ENCODE results near the gene FIP1L1. TPM values are rescaled to one million over a fixed set of nuclear protein-coding genes. Genes with fewer than 3 reads are reported as not detected.

The FIP1L1 gene
- total RNA-seq, 1 experiment from 2014 or later: 47.6 TPM

DNA sequence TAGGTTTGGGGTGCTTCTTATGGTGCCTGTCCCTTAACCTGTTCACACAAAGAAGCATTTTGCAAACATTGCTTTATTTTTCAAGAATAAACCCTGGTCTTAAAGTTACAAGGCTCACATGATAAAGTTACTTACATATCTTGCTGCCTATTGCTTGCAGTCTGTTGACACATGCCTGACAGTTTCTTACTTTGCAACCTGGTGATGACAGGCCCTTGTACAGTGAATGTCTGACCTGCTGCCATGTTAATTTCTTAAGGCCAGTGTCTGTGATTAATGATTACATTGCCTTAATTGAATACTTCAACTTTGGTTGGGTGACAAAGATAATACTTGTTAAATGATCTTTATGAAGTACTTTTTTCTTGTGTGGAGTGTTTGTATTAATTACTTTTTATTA, 49.9 kb downstream of the FIP1L1 start (continued):
- TF ChIP-seq ESRRA (CRISPR knock-in tag; IDR thresholded peaks at IDR 0.05; ENCODE audit: borderline replicate concordance): no peak

DNA sequence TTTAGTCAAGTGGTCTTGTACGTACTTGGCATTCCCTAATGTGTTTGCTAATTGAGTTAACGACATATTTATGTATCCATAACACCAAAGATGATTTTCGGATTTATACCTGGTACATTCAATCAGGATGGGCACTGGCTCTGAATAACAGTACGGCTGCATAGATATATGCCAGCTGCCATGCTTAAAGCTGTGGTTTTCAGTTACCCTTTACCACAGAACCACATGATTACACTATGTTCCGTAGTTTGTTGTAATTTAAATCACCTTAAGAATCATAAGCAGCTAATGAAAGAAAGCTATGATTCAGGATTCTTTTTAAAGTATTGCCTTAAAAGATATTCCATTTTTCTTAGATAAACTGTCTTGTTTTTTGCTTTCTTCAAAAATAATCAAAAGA, 53.6 kb downstream of the FIP1L1 start:
- TF ChIP-seq ZNF317 (CRISPR knock-in tag; IDR thresholded peaks at IDR 0.05; ENCODE audit: borderline replicate concordance, low read depth) (no peak), TP53 (CRISPR knock-in tag; IDR thresholded peaks at IDR 0.05) (no peak), JAZF1 (CRISPR knock-in tag; IDR thresholded peaks at IDR 0.05) (no peak), ESRRA (CRISPR knock-in tag; IDR thresholded peaks at IDR 0.05; ENCODE audit: borderline replicate concordance) (no peak), GABPB1 (CRISPR knock-in tag; IDR thresholded peaks at IDR 0.05) (no peak), FOXJ3 (CRISPR knock-in tag; IDR thresholded peaks at IDR 0.05; ENCODE audit: borderline replicate concordance) (no peak), ZNF138 (CRISPR knock-in tag; conservative IDR thresholded peaks at IDR 0.05) (no peak), ZNF232 (CRISPR knock-in tag; IDR thresholded peaks at IDR 0.05) (no peak), EMX1 (CRISPR knock-in tag; IDR thresholded peaks at IDR 0.05) (no peak), RELA (CRISPR knock-in tag; IDR thresholded peaks at IDR 0.05; ENCODE audit: borderline replicate concordance) (no peak), ELF4 (CRISPR knock-in tag; IDR thresholded peaks at IDR 0.05; ENCODE audit: low read depth) (no peak), PRRX2 (CRISPR knock-in tag; IDR thresholded peaks at IDR 0.05) (no peak)
- TF ChIP-seq, protein P1, sequence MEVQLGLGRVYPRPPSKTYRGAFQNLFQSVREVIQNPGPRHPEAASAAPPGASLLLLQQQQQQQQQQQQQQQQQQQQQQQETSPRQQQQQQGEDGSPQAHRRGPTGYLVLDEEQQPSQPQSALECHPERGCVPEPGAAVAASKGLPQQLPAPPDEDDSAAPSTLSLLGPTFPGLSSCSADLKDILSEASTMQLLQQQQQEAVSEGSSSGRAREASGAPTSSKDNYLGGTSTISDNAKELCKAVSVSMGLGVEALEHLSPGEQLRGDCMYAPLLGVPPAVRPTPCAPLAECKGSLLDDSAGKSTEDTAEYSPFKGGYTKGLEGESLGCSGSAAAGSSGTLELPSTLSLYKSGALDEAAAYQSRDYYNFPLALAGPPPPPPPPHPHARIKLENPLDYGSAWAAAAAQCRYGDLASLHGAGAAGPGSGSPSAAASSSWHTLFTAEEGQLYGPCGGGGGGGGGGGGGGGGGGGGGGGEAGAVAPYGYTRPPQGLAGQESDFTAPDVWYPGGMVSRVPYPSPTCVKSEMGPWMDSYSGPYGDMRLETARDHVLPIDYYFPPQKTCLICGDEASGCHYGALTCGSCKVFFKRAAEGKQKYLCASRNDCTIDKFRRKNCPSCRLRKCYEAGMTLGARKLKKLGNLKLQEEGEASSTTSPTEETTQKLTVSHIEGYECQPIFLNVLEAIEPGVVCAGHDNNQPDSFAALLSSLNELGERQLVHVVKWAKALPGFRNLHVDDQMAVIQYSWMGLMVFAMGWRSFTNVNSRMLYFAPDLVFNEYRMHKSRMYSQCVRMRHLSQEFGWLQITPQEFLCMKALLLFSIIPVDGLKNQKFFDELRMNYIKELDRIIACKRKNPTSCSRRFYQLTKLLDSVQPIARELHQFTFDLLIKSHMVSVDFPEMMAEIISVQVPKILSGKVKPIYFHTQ (CRISPR knock-in tag; IDR thresholded peaks at IDR 0.05): no peak
- TF ChIP-seq, protein P2, sequence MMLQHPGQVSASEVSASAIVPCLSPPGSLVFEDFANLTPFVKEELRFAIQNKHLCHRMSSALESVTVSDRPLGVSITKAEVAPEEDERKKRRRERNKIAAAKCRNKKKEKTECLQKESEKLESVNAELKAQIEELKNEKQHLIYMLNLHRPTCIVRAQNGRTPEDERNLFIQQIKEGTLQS (CRISPR knock-in tag; conservative IDR thresholded peaks at IDR 0.05): no peak
- TF ChIP-seq, protein P3, sequence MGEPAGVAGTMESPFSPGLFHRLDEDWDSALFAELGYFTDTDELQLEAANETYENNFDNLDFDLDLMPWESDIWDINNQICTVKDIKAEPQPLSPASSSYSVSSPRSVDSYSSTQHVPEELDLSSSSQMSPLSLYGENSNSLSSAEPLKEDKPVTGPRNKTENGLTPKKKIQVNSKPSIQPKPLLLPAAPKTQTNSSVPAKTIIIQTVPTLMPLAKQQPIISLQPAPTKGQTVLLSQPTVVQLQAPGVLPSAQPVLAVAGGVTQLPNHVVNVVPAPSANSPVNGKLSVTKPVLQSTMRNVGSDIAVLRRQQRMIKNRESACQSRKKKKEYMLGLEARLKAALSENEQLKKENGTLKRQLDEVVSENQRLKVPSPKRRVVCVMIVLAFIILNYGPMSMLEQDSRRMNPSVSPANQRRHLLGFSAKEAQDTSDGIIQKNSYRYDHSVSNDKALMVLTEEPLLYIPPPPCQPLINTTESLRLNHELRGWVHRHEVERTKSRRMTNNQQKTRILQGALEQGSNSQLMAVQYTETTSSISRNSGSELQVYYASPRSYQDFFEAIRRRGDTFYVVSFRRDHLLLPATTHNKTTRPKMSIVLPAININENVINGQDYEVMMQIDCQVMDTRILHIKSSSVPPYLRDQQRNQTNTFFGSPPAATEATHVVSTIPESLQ (CRISPR knock-in tag; IDR thresholded peaks at IDR 0.05): no peak
- ATAC-seq: no peak
- H3K4me1 Mint-ChIP-seq: no peaks in the 10 kb centered on the region
- peaks cover 35% of the 10 kb centered on the region for H3K36me3 Mint-ChIP-seq
- no peaks in the 10 kb centered on the region for H3K9me3 Mint-ChIP-seq
- no peak for DNase-seq (ENCODE audit: low spot score)
- no peaks in the 10 kb centered on the region for H3K27me3 Mint-ChIP-seq (ENCODE audit: low read depth)
- H3K27ac Mint-ChIP-seq: no peak overlapping the region
- CTCF ChIA-PET: no interaction called here
- POLR2A ChIA-PET: no interaction called here
- no peak overlapping the region for H3K4me3 Mint-ChIP-seq

DNA sequence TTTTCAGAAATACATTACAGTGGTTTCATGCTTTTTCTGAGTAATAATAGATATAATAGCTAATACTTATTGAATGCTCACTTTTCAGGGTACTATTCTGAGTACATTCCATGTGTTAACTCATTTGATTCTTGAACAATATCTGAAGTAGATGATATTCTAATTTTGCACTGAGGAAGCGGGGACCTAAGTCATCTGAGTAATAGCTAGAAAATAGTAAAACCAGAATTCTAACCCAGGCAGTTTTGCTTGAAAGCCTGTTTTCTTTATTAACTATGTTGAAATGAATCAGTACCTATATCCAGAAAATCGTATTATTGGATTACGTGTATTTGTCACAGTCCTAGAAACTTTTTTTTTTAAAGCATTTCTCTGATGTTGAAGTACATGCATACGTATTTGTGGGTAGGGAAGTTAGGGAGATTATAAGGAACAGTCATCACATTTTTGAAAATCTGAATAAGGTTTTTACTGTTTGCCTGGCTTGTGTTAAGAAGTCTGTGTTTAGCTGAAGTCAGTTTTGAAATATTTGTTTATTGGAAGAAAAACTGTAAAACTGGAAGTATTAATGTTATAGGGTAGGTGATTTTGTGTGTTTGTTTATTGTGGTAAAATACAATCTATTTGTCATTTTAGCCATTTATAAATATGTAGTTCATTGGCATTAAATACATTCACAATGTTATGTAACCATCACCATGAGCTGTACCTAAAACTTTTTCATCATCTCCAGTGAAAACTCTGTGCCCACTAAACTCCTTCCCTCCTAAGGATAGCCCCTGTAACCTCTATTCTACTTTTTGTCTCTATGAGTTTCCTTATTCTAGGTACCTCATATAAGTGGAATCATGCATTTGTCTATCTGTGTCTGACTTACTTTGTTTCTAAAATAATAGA, 55.3 kb downstream of the FIP1L1 start:
- CTCF ChIA-PET: no interaction called here
- peaks cover 38% of the 10 kb centered on the region for H3K36me3 Mint-ChIP-seq
- DNase-seq (ENCODE audit: low spot score): no peak
- H3K4me1 Mint-ChIP-seq: no peaks in the 10 kb centered on the region
- H3K4me3 Mint-ChIP-seq: no peak overlapping the region
- no peaks in the 10 kb centered on the region for H3K9me3 Mint-ChIP-seq
- POLR2A ChIA-PET: interaction anchor here (0.7 kb wide), 1 partner anchor 490 kb away, joined by 12 read pairs; no protein-coding TSS in a partner anchor
- no peak for ATAC-seq
- no peak for TF ChIP-seq ETV6 (CRISPR knock-in tag; IDR thresholded peaks at IDR 0.05)
- TF ChIP-seq, protein P4, sequence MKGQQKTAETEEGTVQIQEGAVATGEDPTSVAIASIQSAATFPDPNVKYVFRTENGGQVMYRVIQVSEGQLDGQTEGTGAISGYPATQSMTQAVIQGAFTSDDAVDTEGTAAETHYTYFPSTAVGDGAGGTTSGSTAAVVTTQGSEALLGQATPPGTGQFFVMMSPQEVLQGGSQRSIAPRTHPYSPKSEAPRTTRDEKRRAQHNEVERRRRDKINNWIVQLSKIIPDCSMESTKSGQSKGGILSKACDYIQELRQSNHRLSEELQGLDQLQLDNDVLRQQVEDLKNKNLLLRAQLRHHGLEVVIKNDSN (CRISPR knock-in tag; IDR thresholded peaks at IDR 0.05): no peak
- TF ChIP-seq, protein P5, sequence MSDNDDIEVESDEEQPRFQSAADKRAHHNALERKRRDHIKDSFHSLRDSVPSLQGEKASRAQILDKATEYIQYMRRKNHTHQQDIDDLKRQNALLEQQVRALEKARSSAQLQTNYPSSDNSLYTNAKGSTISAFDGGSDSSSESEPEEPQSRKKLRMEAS (CRISPR knock-in tag; IDR thresholded peaks at IDR 0.05): no peak
- TF ChIP-seq, protein P6, sequence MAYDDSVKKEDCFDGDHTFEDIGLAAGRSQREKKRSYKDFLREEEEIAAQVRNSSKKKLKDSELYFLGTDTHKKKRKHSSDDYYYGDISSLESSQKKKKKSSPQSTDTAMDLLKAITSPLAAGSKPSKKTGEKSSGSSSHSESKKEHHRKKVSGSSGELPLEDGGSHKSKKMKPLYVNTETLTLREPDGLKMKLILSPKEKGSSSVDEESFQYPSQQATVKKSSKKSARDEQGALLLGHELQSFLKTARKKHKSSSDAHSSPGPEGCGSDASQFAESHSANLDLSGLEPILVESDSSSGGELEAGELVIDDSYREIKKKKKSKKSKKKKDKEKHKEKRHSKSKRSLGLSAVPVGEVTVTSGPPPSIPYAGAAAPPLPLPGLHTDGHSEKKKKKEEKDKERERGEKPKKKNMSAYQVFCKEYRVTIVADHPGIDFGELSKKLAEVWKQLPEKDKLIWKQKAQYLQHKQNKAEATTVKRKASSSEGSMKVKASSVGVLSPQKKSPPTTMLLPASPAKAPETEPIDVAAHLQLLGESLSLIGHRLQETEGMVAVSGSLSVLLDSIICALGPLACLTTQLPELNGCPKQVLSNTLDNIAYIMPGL (CRISPR knock-in tag; IDR thresholded peaks at IDR 0.05): no peak
- TF ChIP-seq CREB1 (CRISPR knock-in tag; IDR thresholded peaks at IDR 0.05): no peak
- TF ChIP-seq, protein P7, sequence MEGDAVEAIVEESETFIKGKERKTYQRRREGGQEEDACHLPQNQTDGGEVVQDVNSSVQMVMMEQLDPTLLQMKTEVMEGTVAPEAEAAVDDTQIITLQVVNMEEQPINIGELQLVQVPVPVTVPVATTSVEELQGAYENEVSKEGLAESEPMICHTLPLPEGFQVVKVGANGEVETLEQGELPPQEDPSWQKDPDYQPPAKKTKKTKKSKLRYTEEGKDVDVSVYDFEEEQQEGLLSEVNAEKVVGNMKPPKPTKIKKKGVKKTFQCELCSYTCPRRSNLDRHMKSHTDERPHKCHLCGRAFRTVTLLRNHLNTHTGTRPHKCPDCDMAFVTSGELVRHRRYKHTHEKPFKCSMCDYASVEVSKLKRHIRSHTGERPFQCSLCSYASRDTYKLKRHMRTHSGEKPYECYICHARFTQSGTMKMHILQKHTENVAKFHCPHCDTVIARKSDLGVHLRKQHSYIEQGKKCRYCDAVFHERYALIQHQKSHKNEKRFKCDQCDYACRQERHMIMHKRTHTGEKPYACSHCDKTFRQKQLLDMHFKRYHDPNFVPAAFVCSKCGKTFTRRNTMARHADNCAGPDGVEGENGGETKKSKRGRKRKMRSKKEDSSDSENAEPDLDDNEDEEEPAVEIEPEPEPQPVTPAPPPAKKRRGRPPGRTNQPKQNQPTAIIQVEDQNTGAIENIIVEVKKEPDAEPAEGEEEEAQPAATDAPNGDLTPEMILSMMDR (IDR thresholded peaks at IDR 0.05): no peak
- no peaks in the 10 kb centered on the region for H3K27me3 Mint-ChIP-seq (ENCODE audit: low read depth)
- H3K27ac Mint-ChIP-seq: no peak overlapping the region

Measured in WTC11 (cell line).